CD8-positive, alpha-beta memory T cell (primary cell): Measurements from ENCODE around the gene TTC3. TPM values are rescaled to one million over a fixed set of nuclear protein-coding genes. Genes with fewer than 3 reads are reported as not detected.
A peak's percentile ranks its signal among the peaks of the same experiment; 100 is the strongest.

Experiments used
- CTCF ChIA-PET: fragments of 350-600 bp; sonication (Branson Sonifier 250); formaldehyde crosslinking; loops from one replicate; lab custom pipeline; 2021; ENCODE audit warnings: antibody characterized with exemption; lab: Charles Lee
- POLR2A ChIA-PET: fragments of 350-600 bp; sonication (Branson Sonifier 250); formaldehyde crosslinking; loops from one replicate; lab custom pipeline; 2021; ENCODE audit warnings: antibody characterized with exemption; lab: Charles Lee
- DNase-seq, 5 donors: peaks; one replicate each; pipeline versions ENCODE4 v3.0.0 to v3.0.0-alpha.2; 2020 to 2022; ENCODE audit warnings: mixed read lengths in 1 of 5
- H3K27ac ChIP-seq: one replicate; pipeline ENCODE4 v1.7.0; 2013; ENCODE audit warnings: low read depth, mild to moderate bottlenecking, low read length, moderate library complexity
- H3K27me3 ChIP-seq: 2 replicates; pipeline ENCODE4 v1.7.0; 2013; ENCODE audit warnings: low read length, mild to moderate bottlenecking; ENCODE audit not compliant: insufficient read depth, poor library complexity, severe bottlenecking
- H3K36me3 ChIP-seq: 2 replicates; pipeline ENCODE4 v1.7.0; 2013; ENCODE audit warnings: mild to moderate bottlenecking, low read length, moderate library complexity; ENCODE audit not compliant: insufficient read depth
- H3K4me1 ChIP-seq: 2 replicates; pipeline ENCODE4 v1.7.0; 2013; ENCODE audit warnings: mild to moderate bottlenecking, low read length, moderate library complexity; ENCODE audit not compliant: insufficient read depth
- H3K4me3 ChIP-seq: 2 replicates; pipeline ENCODE4 v1.7.0; 2013; ENCODE audit warnings: mild to moderate bottlenecking, low read length
- H3K9me3 ChIP-seq: 2 replicates; pipeline ENCODE4 v1.7.0; 2013; ENCODE audit warnings: mild to moderate bottlenecking, low read length
- H3K27ac Mint-ChIP-seq, 8 donors: one replicate each; pipeline ENCODE4 v1.8.0; 2020 to 2021; ENCODE audit warnings: mixed read lengths in 8 of 8, mild to moderate bottlenecking in 6 of 8, inconsistent platforms in 3 of 8, moderate library complexity in 3 of 8
- H3K27me3 Mint-ChIP-seq, 2 donors: one replicate each; pipeline ENCODE4 v1.8.0; 2020 to 2021; ENCODE audit warnings: mixed read lengths in 2 of 2, mild to moderate bottlenecking in 1 of 2, moderate library complexity in 1 of 2
- H3K36me3 Mint-ChIP-seq, 3 donors: one replicate each; pipeline ENCODE4 v1.8.0; 2020 to 2021; ENCODE audit warnings: mixed read lengths in 3 of 3, inconsistent platforms in 1 of 3, mild to moderate bottlenecking in 1 of 3
- H3K4me1 Mint-ChIP-seq, 3 donors: one replicate each; pipeline ENCODE4 v1.8.0; 2020 to 2021; ENCODE audit warnings: mixed read lengths in 3 of 3, inconsistent platforms in 1 of 3, mild to moderate bottlenecking in 1 of 3
- H3K4me3 Mint-ChIP-seq, 7 donors: one replicate each; pipeline ENCODE4 v1.8.0; 2020 to 2021; ENCODE audit warnings: mixed read lengths in 7 of 7, mild to moderate bottlenecking in 6 of 7, moderate library complexity in 4 of 7, inconsistent platforms in 2 of 7
- H3K9me3 Mint-ChIP-seq, 5 donors: one replicate each; pipeline ENCODE4 v1.8.0; 2020 to 2022; ENCODE audit warnings: mixed read lengths in 5 of 5, mild to moderate bottlenecking in 3 of 5, moderate library complexity in 2 of 5, inconsistent platforms in 1 of 5
- polyA plus RNA-seq: library from polyadenylated mRNA; unstranded; fragments of 300-500 nt; fragmentation: Illumina TruSeq; gene quantifications from one replicate; pipeline ENCODE4 v1.2.3, GENCODE V29; 2021
- total RNA-seq, 2 experiments: library from RNA; stranded (reverse); gene quantifications; one replicate each; pipeline ENCODE4 v1.2.3, GENCODE V29; 2021

Gene TTC3
- total and polyA plus RNA-seq, 3 experiments from 2014 or later = 53.0 to 108 (median 54.5) TPM

GRCh38 chr21:37202221-37203110, 129.4 kb downstream of the TTC3 start:
- Histone ChIP-seq H3K4me1 (no peaks in the 10 kb centered on the region), H3K9me3 (no peaks in the 10 kb centered on the region), H3K27me3 (no peaks in the 10 kb centered on the region), H3K27ac (no peak overlapping the region), H3K36me3 (peaks cover 20% of the 10 kb centered on the region), H3K4me3 (no peak overlapping the region)
- H3K27ac Mint-ChIP-seq = peak overlapping the region in 1 of 8 donors; percentile 14
- no peaks in the 10 kb centered on the region for H3K27me3 Mint-ChIP-seq
- POLR2A ChIA-PET = no interaction called here
- CTCF ChIA-PET = no interaction called here
- peaks cover 0 to 63% (median 30%) of the 10 kb centered on the region in 3 donors for H3K36me3 Mint-ChIP-seq
- H3K4me3 Mint-ChIP-seq = no peak overlapping the region
- peaks cover 0 to 2% (median 0%) of the 10 kb centered on the region in 3 donors for H3K4me1 Mint-ChIP-seq
- H3K9me3 Mint-ChIP-seq = no peaks in the 10 kb centered on the region
- DNase-seq = no peak

- DNase-seq = no peak
- POLR2A ChIA-PET = no interaction called here
- Mint-ChIP-seq H3K4me1 (peaks cover 0 to 11% (median 5%) of the 10 kb centered on the region in 3 donors), H3K36me3 (peaks cover 0 to 42% (median 23%) of the 10 kb centered on the region in 3 donors), H3K4me3 (no peak overlapping the region), H3K27ac (no peak overlapping the region), H3K27me3 (no peaks in the 10 kb centered on the region), H3K9me3 (no peaks in the 10 kb centered on the region)
- Histone ChIP-seq H3K4me1 (no peaks in the 10 kb centered on the region), H3K9me3 (no peaks in the 10 kb centered on the region), H3K4me3 (no peak overlapping the region), H3K27ac (no peak overlapping the region), H3K27me3 (no peaks in the 10 kb centered on the region), H3K36me3 (peaks cover 12% of the 10 kb centered on the region)
- CTCF ChIA-PET = no interaction called here
Observed at GRCh38 chr21:37204580-37204979, 131.5 kb downstream of the TTC3 start.

GRCh38 chr21:37206496-37206895, 133.4 kb downstream of the TTC3 start:
- Mint-ChIP-seq H3K36me3 (peaks cover 0 to 25% (median 14%) of the 10 kb centered on the region in 3 donors), H3K27me3 (no peaks in the 10 kb centered on the region), H3K4me1 (peaks cover 0 to 11% (median 5%) of the 10 kb centered on the region in 3 donors), H3K9me3 (no peaks in the 10 kb centered on the region), H3K4me3 (no peak overlapping the region), H3K27ac (no peak overlapping the region)
- CTCF ChIA-PET = interaction anchor here (1.6 kb wide), 1 partner anchor 14 kb away, joined by 5 read pairs; no protein-coding TSS in a partner anchor
- POLR2A ChIA-PET = no interaction called here
- Histone ChIP-seq H3K4me1 (no peaks in the 10 kb centered on the region), H3K36me3 (peaks cover 1% of the 10 kb centered on the region), H3K4me3 (no peak overlapping the region), H3K9me3 (no peaks in the 10 kb centered on the region), H3K27me3 (no peaks in the 10 kb centered on the region), H3K27ac (no peak overlapping the region)
- DNase-seq = no peak

DNA sequence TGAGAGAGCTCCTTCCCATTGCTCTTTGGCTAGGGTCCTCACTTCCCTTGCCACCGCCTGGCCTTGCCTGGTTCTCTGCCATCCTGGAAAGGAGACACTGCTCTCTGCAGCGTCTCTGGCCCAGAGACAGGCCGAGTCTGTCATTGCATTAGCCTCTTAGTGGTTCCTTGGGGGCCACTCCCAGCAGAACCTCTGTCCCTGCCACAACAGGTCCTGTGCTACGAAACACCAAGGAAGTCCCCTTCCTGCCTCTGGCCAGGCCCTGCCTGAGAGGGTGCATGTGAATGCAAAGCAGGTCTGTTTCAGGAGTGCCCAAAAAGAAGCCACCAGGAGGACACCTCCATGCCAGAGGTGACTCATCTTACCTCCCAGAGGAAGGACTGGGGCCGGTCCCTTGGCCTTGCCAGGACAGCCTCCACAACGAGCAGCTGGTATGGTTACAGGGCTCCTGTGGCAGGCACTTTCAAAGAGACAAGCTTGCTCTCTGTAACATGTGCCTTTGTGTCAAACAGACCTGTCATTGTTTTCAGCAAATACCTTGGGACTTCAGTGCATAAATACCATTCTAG, 134.5 kb downstream of the TTC3 start:
- peaks cover 0 to 11% (median 5%) of the 10 kb centered on the region in 3 donors for H3K4me1 Mint-ChIP-seq
- H3K4me1 ChIP-seq = no peaks in the 10 kb centered on the region
- no peak overlapping the region for H3K4me3 Mint-ChIP-seq
- H3K27me3 Mint-ChIP-seq = no peaks in the 10 kb centered on the region
- H3K27ac ChIP-seq = peak overlapping the region; percentile 20
- ChIA-PET CTCF (interaction anchor here (1.6 kb wide), 1 partner anchor 13 kb away, joined by 5 read pairs; no protein-coding TSS in a partner anchor), POLR2A (no interaction called here)
- H3K9me3 ChIP-seq = no peaks in the 10 kb centered on the region
- no peaks in the 10 kb centered on the region for H3K9me3 Mint-ChIP-seq
- no peak overlapping the region for H3K4me3 ChIP-seq
- H3K36me3 ChIP-seq = no peaks in the 10 kb centered on the region
- H3K27ac Mint-ChIP-seq = peak overlapping the region in 1 of 8 donors; percentile 9
- H3K27me3 ChIP-seq = no peaks in the 10 kb centered on the region
- DNase-seq = no peak
- peaks cover 4 to 15% (median 6%) of the 10 kb centered on the region in 3 donors for H3K36me3 Mint-ChIP-seq

DNA sequence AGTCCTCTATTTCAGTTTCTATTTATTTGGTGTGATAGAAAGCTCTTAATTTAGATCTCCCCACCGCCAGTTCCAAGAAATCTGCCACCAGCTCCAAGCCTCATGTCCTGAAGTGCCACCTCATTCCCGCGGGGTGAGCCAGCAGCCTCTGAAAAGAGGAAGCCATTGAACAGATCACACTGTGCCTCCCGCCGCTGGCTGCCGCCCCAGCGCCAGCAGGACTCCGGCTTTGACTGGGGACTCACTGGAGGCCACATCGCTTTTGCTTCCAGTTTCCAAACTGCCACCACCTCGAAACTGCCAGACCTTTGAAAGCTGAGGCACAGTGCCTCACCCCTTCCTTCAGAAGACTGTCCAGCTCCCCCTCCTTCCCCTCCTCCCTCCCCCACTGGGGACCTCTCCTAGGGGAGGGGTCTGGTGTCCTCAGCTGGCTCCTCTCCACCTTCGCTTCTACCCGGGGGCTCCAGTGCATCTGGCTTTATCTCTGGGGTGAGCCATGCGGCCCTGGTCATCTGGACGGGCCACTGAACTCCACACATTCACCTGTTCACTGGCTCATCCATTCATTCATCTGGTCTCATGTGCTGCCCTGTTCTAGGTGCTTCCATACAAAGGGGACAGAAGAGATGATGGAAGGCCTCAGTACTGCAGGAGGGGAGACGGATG, 135.1 kb downstream of the TTC3 start:
- ChIA-PET CTCF (interaction anchor here (1.6 kb wide), 1 partner anchor 13 kb away, joined by 5 read pairs; no protein-coding TSS in a partner anchor), POLR2A (no interaction called here)
- Mint-ChIP-seq H3K36me3 (peaks cover 4 to 8% (median 5%) of the 10 kb centered on the region in 3 donors), H3K4me3 (peak overlapping the region in 1 of 7 donors; percentile 15), H3K27ac (no peak overlapping the region), H3K4me1 (peaks cover 0 to 11% (median 5%) of the 10 kb centered on the region in 3 donors), H3K9me3 (no peaks in the 10 kb centered on the region), H3K27me3 (no peaks in the 10 kb centered on the region)
- H3K36me3 ChIP-seq = no peaks in the 10 kb centered on the region
- DNase-seq = no peak
- H3K4me3 ChIP-seq = no peak overlapping the region
- H3K27ac ChIP-seq = peak overlapping the region; percentile 20
- no peaks in the 10 kb centered on the region for H3K9me3 ChIP-seq
- no peaks in the 10 kb centered on the region for H3K4me1 ChIP-seq
- H3K27me3 ChIP-seq = no peaks in the 10 kb centered on the region

DNA sequence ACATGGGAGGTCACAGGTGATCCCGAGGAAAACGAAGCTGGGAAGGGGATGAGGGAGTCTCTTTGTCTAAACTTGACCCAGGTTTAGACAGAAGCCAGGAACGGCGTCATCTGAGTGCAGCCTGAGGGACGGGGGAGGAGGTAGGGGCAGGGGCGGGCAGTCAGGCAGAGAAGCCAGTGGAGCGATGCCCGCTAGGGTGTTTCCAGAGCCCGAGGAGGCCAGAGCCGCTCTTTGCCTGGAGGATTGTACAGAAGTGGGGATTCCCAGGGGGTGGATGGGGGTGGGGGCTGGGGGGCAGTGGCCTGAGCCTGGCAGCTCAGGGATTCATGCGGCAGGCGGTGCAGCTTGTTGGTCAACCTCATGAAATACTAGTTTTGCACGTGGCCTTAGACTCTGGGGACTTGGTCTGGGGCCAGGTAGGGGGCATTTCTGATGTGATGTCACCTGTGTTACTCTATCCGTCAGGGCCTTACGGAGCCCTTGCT, 135.7 kb downstream of the TTC3 start:
- no peaks in the 10 kb centered on the region for H3K36me3 ChIP-seq
- Mint-ChIP-seq H3K36me3 (peaks cover 4 to 6% (median 4%) of the 10 kb centered on the region in 3 donors), H3K27me3 (no peaks in the 10 kb centered on the region), H3K4me3 (no peak overlapping the region), H3K9me3 (no peaks in the 10 kb centered on the region), H3K27ac (no peak overlapping the region), H3K4me1 (peaks cover 0 to 11% (median 5%) of the 10 kb centered on the region in 3 donors)
- POLR2A ChIA-PET = no interaction called here
- CTCF ChIA-PET = no interaction called here
- H3K4me3 ChIP-seq = no peak overlapping the region
- no peaks in the 10 kb centered on the region for H3K27me3 ChIP-seq
- no peak overlapping the region for H3K27ac ChIP-seq
- DNase-seq = no peak
- H3K9me3 ChIP-seq = no peaks in the 10 kb centered on the region
- no peaks in the 10 kb centered on the region for H3K4me1 ChIP-seq

DNA sequence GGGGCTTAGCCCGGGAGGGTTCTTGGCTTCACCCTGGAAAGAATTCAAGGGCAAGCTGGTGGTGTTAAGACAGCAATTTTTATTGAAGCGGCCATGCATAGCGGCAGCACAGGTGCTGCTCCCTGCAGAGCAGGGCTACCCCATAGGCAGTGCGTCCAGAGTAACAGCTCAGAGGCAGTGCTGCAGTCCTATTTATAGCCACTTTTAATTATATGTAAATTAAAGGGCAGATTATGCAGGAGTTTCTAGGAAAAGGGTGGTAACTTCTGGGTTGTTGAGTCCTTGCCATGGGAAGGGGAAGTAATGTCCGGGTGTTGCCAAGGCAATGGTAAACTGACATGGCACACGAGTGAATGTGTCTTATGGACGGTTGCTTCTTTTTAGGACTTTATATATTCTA, 137.1 kb downstream of the TTC3 start:
- Mint-ChIP-seq H3K4me1 (peaks cover 0 to 11% (median 5%) of the 10 kb centered on the region in 3 donors), H3K27ac (no peak overlapping the region), H3K4me3 (no peak overlapping the region), H3K9me3 (no peaks in the 10 kb centered on the region), H3K36me3 (peaks cover 0 to 4% (median 0%) of the 10 kb centered on the region in 3 donors), H3K27me3 (no peaks in the 10 kb centered on the region)
- Histone ChIP-seq H3K4me1 (no peaks in the 10 kb centered on the region), H3K4me3 (no peak overlapping the region), H3K36me3 (no peaks in the 10 kb centered on the region), H3K27ac (no peak overlapping the region), H3K9me3 (no peaks in the 10 kb centered on the region), H3K27me3 (no peaks in the 10 kb centered on the region)
- CTCF ChIA-PET = no interaction called here
- POLR2A ChIA-PET = no interaction called here
- DNase-seq = no peak
